HG03159 (cell line): ENCODE results near the gene N4BP2L2.

Source experiments
- ATAC-seq: cut with Tn5 transposase; IDR thresholded peaks from one replicate; pipeline ENCODE4 v1.9.1; 2021; ENCODE audit warnings: mild to moderate bottlenecking, moderate library complexity; ENCODE audit not compliant: unreplicated experiment

N4BP2L2 gene

GRCh38 chr13:32427852-32428580, 110.6 kb downstream of the N4BP2L2 start, which contains the start of gene N4BP2L1:
Gene N4BP2L1, minus strand, starts transcription at chr13:32428130. Its CDS starts 48 bp downstream, at chr13:32428082.
- peak; percentile 67 for ATAC-seq

GRCh38 chr13:32426990-32427851, 111.4 kb downstream of the N4BP2L2 start:
- ATAC-seq = peak; percentile 18

GRCh38 chr13:32426191-32426989, 112.2 kb downstream of the N4BP2L2 start:
- peak; percentile 43 for ATAC-seq

GRCh38 chr13:32425158-32425557, 113.4 kb downstream of the N4BP2L2 start:
- ATAC-seq = no peak

- ATAC-seq = no peak
These were observed 115.0 kb downstream of the N4BP2L2 start for GRCh38 chr13:32423592-32423991.

GRCh38 chr13:32419862-32420261, 118.7 kb downstream of the N4BP2L2 start:
- ATAC-seq = no peak

GRCh38 chr13:32417995-32418394, 120.6 kb downstream of the N4BP2L2 start:
- no peak for ATAC-seq

GRCh38 chr13:32415019-32415418, 123.6 kb downstream of the N4BP2L2 start:
- ATAC-seq = no peak

GRCh38 chr13:32414580-32414979, 124.0 kb downstream of the N4BP2L2 start:
- ATAC-seq = no peak

- ATAC-seq = no peak
These were observed 125.3 kb downstream of the N4BP2L2 start for GRCh38 chr13:32413284-32413683.

GRCh38 chr13:32409561-32410421, 128.8 kb downstream of the N4BP2L2 start:
- ATAC-seq = no peak

GRCh38 chr13:32409001-32409313, 129.6 kb downstream of the N4BP2L2 start:
- no peak for ATAC-seq

GRCh38 chr13:32408296-32409000, 130.1 kb downstream of the N4BP2L2 start:
- no peak for ATAC-seq

- no peak for ATAC-seq
These were observed 130.7 kb downstream of the N4BP2L2 start for GRCh38 chr13:32407854-32408253.

GRCh38 chr13:32403108-32403507, 135.5 kb downstream of the N4BP2L2 start:
- no peak for ATAC-seq

GRCh38 chr13:32391101-32391619, 147.4 kb downstream of the N4BP2L2 start:
- ATAC-seq = no peak

GRCh38 chr13:32390484-32390883, 148.1 kb downstream of the N4BP2L2 start:
- no peak for ATAC-seq

- no peak for ATAC-seq
These were observed 148.5 kb downstream of the N4BP2L2 start for GRCh38 chr13:32390048-32390447.

GRCh38 chr13:32385410-32385809, 153.2 kb downstream of the N4BP2L2 start:
- no peak for ATAC-seq
